Measurements from ENCODE around the gene POR.

The POR gene

GRCh38 chr7:75984130-75985008 is 69.4 kb downstream of the POR start:
- H3K27ac ChIP-seq (ENCODE audit: low read length), result no peak overlapping the region
- H3K36me3 ChIP-seq (ENCODE audit: control insufficient read depth in 1 of 2, insufficient read depth in 2 of 2, low read length in 2 of 2), result peaks cover 5 to 85% of the 10 kb centered on the region in 2 donors
- no peaks in the 10 kb centered on the region for H3K27me3 ChIP-seq (ENCODE audit: low read depth, low read length)
- no peak overlapping the region for H3K4me3 ChIP-seq (ENCODE audit: low read depth in 1 of 2, low read length in 2 of 2)
- H3K4me1 ChIP-seq (ENCODE audit: control insufficient read depth in 1 of 2, insufficient read depth in 2 of 2, low read length in 2 of 2), result peaks cover 0 to 5% of the 10 kb centered on the region in 2 donors
- H3K9me3 ChIP-seq (ENCODE audit: control insufficient read depth in 1 of 2, low read length in 2 of 2), result no peaks in the 10 kb centered on the region

DNA sequence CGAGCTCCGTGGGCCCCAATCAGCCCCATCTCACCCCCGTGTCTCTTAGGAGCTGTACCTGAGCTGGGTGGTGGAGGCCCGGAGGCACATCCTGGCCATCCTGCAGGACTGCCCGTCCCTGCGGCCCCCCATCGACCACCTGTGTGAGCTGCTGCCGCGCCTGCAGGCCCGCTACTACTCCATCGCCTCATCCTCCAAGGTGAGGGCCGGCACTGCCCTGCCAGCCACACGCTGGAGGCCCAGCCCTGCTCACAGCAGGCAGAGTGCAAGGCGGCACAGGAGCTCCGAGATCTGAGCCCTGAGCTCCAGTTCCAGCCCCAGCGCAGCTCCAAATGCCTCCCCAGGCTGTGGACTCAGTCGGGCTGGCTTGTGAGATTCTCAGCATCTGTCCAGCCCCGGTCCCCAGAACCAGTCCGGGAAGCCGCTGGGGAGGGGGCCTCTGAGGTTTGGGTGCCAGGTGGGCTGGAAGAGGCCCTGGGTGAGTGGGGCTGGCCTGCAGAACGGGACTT is 70.1 kb downstream of the POR start:
- H3K36me3 ChIP-seq (ENCODE audit: control insufficient read depth in 1 of 2, insufficient read depth in 2 of 2, low read length in 2 of 2), result peaks cover 5 to 78% of the 10 kb centered on the region in 2 donors
- peaks cover 0 to 11% of the 10 kb centered on the region in 2 donors for H3K4me1 ChIP-seq (ENCODE audit: control insufficient read depth in 1 of 2, insufficient read depth in 2 of 2, low read length in 2 of 2)
- no peaks in the 10 kb centered on the region for H3K27me3 ChIP-seq (ENCODE audit: low read depth, low read length)
- H3K9me3 ChIP-seq (ENCODE audit: control insufficient read depth in 1 of 2, low read length in 2 of 2), result no peaks in the 10 kb centered on the region
- no peak overlapping the region for H3K27ac ChIP-seq (ENCODE audit: low read length)
- H3K4me3 ChIP-seq (ENCODE audit: low read depth in 1 of 2, low read length in 2 of 2), result no peak overlapping the region

GRCh38 chr7:75985518-75986146 is 70.7 kb downstream of the POR start:
- Histone ChIP-seq H3K27me3 (ENCODE audit: low read depth, low read length) (no peaks in the 10 kb centered on the region), H3K9me3 (ENCODE audit: control insufficient read depth in 1 of 2, low read length in 2 of 2) (no peaks in the 10 kb centered on the region), H3K27ac (ENCODE audit: low read length) (no peak overlapping the region), H3K36me3 (ENCODE audit: control insufficient read depth in 1 of 2, insufficient read depth in 2 of 2, low read length in 2 of 2) (peaks cover 5 to 72% of the 10 kb centered on the region in 2 donors), H3K4me1 (ENCODE audit: control insufficient read depth in 1 of 2, insufficient read depth in 2 of 2, low read length in 2 of 2) (peaks cover 0 to 13% of the 10 kb centered on the region in 2 donors), H3K4me3 (ENCODE audit: low read depth in 1 of 2, low read length in 2 of 2) (no peak overlapping the region)

DNA sequence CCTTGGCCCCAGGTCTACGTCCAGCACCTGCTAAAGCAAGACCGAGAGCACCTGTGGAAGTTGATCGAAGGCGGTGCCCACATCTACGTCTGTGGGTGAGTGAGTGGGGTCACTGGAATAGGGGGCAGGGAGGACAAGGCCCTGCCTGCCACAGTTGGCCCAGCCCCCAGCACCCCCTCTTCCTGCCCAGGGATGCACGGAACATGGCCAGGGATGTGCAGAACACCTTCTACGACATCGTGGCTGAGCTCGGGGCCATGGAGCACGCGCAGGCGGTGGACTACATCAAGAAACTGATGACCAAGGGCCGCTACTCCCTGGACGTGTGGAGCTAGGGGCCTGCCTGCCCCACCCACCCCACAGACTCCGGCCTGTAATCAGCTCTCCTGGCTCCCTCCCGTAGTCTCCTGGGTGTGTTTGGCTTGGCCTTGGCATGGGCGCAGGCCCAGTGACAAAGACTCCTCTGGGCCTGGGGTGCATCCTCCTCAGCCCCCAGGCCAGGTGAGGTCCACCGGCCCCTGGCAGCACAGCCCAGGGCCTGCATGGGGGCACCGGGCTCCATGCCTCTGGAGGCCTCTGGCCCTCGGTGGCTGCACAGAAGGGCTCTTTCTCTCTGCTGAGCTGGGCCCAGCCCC is 71.3 kb downstream of the POR start:
- Histone ChIP-seq H3K4me1 (ENCODE audit: control insufficient read depth in 1 of 2, insufficient read depth in 2 of 2, low read length in 2 of 2) (peaks cover 0 to 13% of the 10 kb centered on the region in 2 donors), H3K4me3 (ENCODE audit: low read depth in 1 of 2, low read length in 2 of 2) (no peak overlapping the region), H3K36me3 (ENCODE audit: control insufficient read depth in 1 of 2, insufficient read depth in 2 of 2, low read length in 2 of 2) (peaks cover 5 to 66% of the 10 kb centered on the region in 2 donors), H3K27ac (ENCODE audit: low read length) (no peak overlapping the region), H3K9me3 (ENCODE audit: control insufficient read depth in 1 of 2, low read length in 2 of 2) (no peaks in the 10 kb centered on the region), H3K27me3 (ENCODE audit: low read depth, low read length) (no peaks in the 10 kb centered on the region)

GRCh38 chr7:75987026-75987804 is 72.3 kb downstream of the POR start:
- H3K36me3 ChIP-seq (ENCODE audit: control insufficient read depth in 1 of 2, insufficient read depth in 2 of 2, low read length in 2 of 2), result peaks cover 5 to 58% of the 10 kb centered on the region in 2 donors
- no peaks in the 10 kb centered on the region for H3K27me3 ChIP-seq (ENCODE audit: low read depth, low read length)
- no peak overlapping the region for H3K27ac ChIP-seq (ENCODE audit: low read length)

DNA sequence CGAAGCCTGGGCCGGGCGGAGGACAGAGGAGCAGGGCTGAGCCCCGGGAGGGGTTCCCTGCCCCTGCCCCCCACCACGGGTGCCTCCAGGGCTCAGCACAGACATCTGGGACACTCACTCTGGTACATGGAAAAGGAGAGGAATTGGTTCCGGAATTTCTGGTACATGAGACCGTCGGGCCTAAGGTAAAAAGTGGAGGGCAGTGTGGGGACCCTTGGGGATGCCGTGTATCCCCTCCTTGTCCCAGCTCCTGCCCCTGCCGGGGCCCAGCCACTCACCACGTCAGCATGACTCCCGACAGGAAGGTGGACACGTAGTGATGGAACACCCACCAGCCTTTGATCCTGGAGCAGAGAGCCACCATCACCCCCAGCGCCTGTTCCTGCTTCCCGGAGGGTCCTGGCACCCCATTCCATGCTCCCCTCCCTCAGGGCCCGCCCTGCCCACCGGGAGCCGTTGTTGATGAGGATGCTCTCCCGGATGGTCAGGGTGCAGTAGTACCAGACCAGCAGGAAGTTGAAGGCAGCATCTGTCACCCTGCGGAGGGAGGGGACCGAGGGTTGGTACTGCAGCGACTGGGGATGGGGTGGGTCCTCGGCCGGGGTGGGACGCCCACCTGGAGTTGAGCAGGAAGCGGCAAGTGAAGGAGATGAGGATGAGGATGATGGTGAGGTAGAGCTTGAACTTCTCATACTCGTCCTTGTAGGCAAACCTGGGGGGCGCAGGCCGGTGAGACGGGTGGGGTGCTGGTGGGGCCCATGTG is 73.0 kb downstream of the POR start:
- H3K27me3 ChIP-seq (ENCODE audit: low read depth, low read length), result no peaks in the 10 kb centered on the region
- no peaks in the 10 kb centered on the region for H3K9me3 ChIP-seq (ENCODE audit: control insufficient read depth in 1 of 2, low read length in 2 of 2)
- no peak overlapping the region for H3K27ac ChIP-seq (ENCODE audit: low read length)
- H3K36me3 ChIP-seq (ENCODE audit: control insufficient read depth in 1 of 2, insufficient read depth in 2 of 2, low read length in 2 of 2), result peaks cover 5 to 51% of the 10 kb centered on the region in 2 donors
- no peak overlapping the region for H3K4me3 ChIP-seq (ENCODE audit: low read depth in 1 of 2, low read length in 2 of 2)
- peaks cover 0 to 14% of the 10 kb centered on the region in 2 donors for H3K4me1 ChIP-seq (ENCODE audit: control insufficient read depth in 1 of 2, insufficient read depth in 2 of 2, low read length in 2 of 2)

More at GRCh38 chr7:75987026-75987804, 72.3 kb downstream of the POR start:
- H3K4me3 ChIP-seq (ENCODE audit: low read depth in 1 of 2, low read length in 2 of 2), result no peak overlapping the region
- peaks cover 0 to 13% of the 10 kb centered on the region in 2 donors for H3K4me1 ChIP-seq (ENCODE audit: control insufficient read depth in 1 of 2, insufficient read depth in 2 of 2, low read length in 2 of 2)
- H3K9me3 ChIP-seq (ENCODE audit: control insufficient read depth in 1 of 2, low read length in 2 of 2), result no peaks in the 10 kb centered on the region

GRCh38 chr7:75988568-75989499 is 73.9 kb downstream of the POR start:
- Histone ChIP-seq H3K27me3 (ENCODE audit: low read depth, low read length) (no peaks in the 10 kb centered on the region), H3K9me3 (ENCODE audit: control insufficient read depth in 1 of 2, low read length in 2 of 2) (no peaks in the 10 kb centered on the region), H3K4me1 (ENCODE audit: control insufficient read depth in 1 of 2, insufficient read depth in 2 of 2, low read length in 2 of 2) (peaks cover 3 to 20% of the 10 kb centered on the region in 2 donors), H3K4me3 (ENCODE audit: low read depth in 1 of 2, low read length in 2 of 2) (no peak overlapping the region), H3K36me3 (ENCODE audit: control insufficient read depth in 1 of 2, insufficient read depth in 2 of 2, low read length in 2 of 2) (peaks cover 0 to 45% of the 10 kb centered on the region in 2 donors), H3K27ac (ENCODE audit: low read length) (no peak overlapping the region)

DNA sequence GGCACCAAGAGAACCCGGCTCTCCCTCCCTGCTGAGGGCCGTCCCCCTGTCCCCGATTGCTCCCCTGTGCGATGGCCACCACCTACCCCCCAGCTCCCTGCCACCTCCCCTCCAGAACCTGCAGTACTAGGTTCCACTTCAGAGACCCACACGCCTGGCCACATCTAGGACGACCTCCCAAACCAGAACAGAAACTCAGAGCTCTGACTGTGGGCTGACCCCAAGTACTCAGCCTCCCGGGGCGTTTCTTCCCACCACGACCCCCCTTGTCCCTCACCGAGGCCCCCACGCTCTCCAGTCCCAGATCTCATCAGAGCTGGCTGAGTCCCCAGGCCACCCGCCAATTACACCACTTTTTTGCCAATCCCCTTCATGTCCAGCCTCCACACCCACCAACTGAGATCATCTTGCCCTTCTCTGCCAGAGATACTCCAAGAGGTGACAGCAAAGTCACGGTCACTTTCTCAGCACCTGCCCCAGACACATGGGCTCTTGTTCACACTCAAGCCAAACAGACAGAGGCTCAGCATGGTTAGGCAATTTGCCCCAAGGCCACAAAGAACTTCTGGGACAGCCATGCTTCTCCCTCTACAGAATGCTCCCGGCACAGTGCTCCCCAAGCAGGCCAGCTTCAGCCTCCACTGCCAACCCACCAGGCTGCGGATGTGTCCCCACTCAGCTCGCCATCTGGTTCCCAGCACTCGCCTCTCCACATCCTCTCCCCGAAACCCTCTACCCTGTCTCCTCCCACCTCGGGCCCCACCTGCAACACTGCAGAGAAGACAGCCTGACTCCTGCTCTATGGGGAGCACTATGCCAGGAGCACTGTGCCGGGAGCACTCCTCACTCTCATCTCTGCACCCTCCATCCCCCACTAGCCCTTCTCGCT is 74.8 kb downstream of the POR start:
- Histone ChIP-seq H3K36me3 (ENCODE audit: control insufficient read depth in 1 of 2, insufficient read depth in 2 of 2, low read length in 2 of 2) (peaks cover 0 to 36% of the 10 kb centered on the region in 2 donors), H3K9me3 (ENCODE audit: control insufficient read depth in 1 of 2, low read length in 2 of 2) (no peaks in the 10 kb centered on the region), H3K27me3 (ENCODE audit: low read depth, low read length) (no peaks in the 10 kb centered on the region), H3K27ac (ENCODE audit: low read length) (no peak overlapping the region), H3K4me3 (ENCODE audit: low read depth in 1 of 2, low read length in 2 of 2) (no peak overlapping the region), H3K4me1 (ENCODE audit: control insufficient read depth in 1 of 2, insufficient read depth in 2 of 2, low read length in 2 of 2) (peaks cover 3 to 20% of the 10 kb centered on the region in 2 donors)

GRCh38 chr7:75991531-75992082 is 76.7 kb downstream of the POR start:
- no peaks in the 10 kb centered on the region for H3K9me3 ChIP-seq (ENCODE audit: control insufficient read depth in 1 of 2, low read length in 2 of 2)
- H3K4me1 ChIP-seq (ENCODE audit: control insufficient read depth in 1 of 2, insufficient read depth in 2 of 2, low read length in 2 of 2), result peaks cover 3 to 30% of the 10 kb centered on the region in 2 donors
- H3K4me3 ChIP-seq (ENCODE audit: low read depth in 1 of 2, low read length in 2 of 2), result no peak overlapping the region
- no peaks in the 10 kb centered on the region for H3K27me3 ChIP-seq (ENCODE audit: low read depth, low read length)
- H3K36me3 ChIP-seq (ENCODE audit: control insufficient read depth in 1 of 2, insufficient read depth in 2 of 2, low read length in 2 of 2), result peaks cover 0 to 25% of the 10 kb centered on the region in 2 donors
- no peak overlapping the region for H3K27ac ChIP-seq (ENCODE audit: low read length)
